NCI-H1694 (cell line): ENCODE measurements around the gene IGSF9.
"Not testable (repeated sequence)": the region's sequence is repeated elsewhere in the genome, so short reads cannot be mapped to it uniquely, and the experiment has no call there.

Source experiments
- DNase-seq: peaks from one replicate; lab custom pipeline; 2025; lab: John Stamatoyannopoulos, UW

The IGSF9 gene

GRCh38 chr1:159920202-159920601 lies 25.2 kb downstream of the IGSF9 start:
- DNase-seq: no peak

- no peak for DNase-seq
Observed at GRCh38 chr1:159919236-159919865, 26.1 kb downstream of the IGSF9 start.

GRCh38 chr1:159918352-159919200 lies 26.8 kb downstream of the IGSF9 start:
- no peak for DNase-seq

- DNase-seq: no peak
Observed at GRCh38 chr1:159917533-159918351, 27.7 kb downstream of the IGSF9 start.

GRCh38 chr1:159916242-159917051 lies 29.0 kb downstream of the IGSF9 start:
- DNase-seq: no peak

- DNase-seq: no peak
Observed at GRCh38 chr1:159915571-159916241, 29.7 kb downstream of the IGSF9 start.

GRCh38 chr1:159914252-159915018 lies 31.0 kb downstream of the IGSF9 start:
- DNase-seq: no peak

GRCh38 chr1:159913451-159914192 lies 31.8 kb downstream of the IGSF9 start:
- DNase-seq: no peak

- DNase-seq: no peak
Observed at GRCh38 chr1:159911326-159912070, 33.9 kb downstream of the IGSF9 start.

GRCh38 chr1:159908031-159908940 lies 37.1 kb downstream of the IGSF9 start:
- no peak for DNase-seq

- DNase-seq: no peak
Observed at GRCh38 chr1:159906960-159907359, 38.5 kb downstream of the IGSF9 start.

GRCh38 chr1:159904036-159904435 lies 41.4 kb downstream of the IGSF9 start:
- DNase-seq: not testable (repeated sequence)

- no peak for DNase-seq
Observed at GRCh38 chr1:159902541-159902940, 42.9 kb downstream of the IGSF9 start.

- no peak for DNase-seq
Observed at GRCh38 chr1:159900755-159901360, 44.6 kb downstream of the IGSF9 start.

GRCh38 chr1:159900086-159900680 lies 45.2 kb downstream of the IGSF9 start, which contains the start of gene CFAP45:
Gene CFAP45, minus strand, starts transcription at chr1:159900165. Its CDS starts 67 bp downstream, at chr1:159900098.
- DNase-seq: no peak

- DNase-seq: not testable (repeated sequence)
Observed at GRCh38 chr1:159899634-159900033, 45.8 kb downstream of the IGSF9 start.

- DNase-seq: no peak
Observed at GRCh38 chr1:159898527-159898926, 46.9 kb downstream of the IGSF9 start.
